ENCODE data around the gene CDK11A. TPM values are rescaled to one million over a fixed set of nuclear protein-coding genes. Genes with fewer than 3 reads are reported as not detected.
"Not testable (repeated sequence)": the region's sequence is repeated elsewhere in the genome, so short reads cannot be mapped to it uniquely, and the experiment has no call there.

CDK11A gene
- total RNA-seq, 2 donors from 2014 or later = 35.8 to 38.9 TPM

- peaks cover 0 to 20% of the 10 kb centered on the region in 2 donors for H3K36me3 ChIP-seq (replicated peaks in 1 of 2; ENCODE audit: insufficient read depth in 1 of 2, low read depth in 2 of 2)
These were observed 30.1 kb upstream of the CDK11A start for GRCh38 chr1:1754051-1754815.

GRCh38 chr1:1753607-1754005, 29.4 kb upstream of the CDK11A start:
- ATAC-seq = no peak
- intact Hi-C loops (cut with DNase I) = no loop called here
- Histone ChIP-seq H3K36me3 (replicated peaks in 1 of 2; ENCODE audit: insufficient read depth in 1 of 2, low read depth in 2 of 2) (peaks cover 0 to 20% of the 10 kb centered on the region in 2 donors), H3K9me3 (no peaks in the 10 kb centered on the region), H3K27ac (no peak overlapping the region), H3K4me3 (no peak overlapping the region), H3K27me3 (no peaks in the 10 kb centered on the region), H3K4me1 (peaks cover 13% of the 10 kb centered on the region)
- TF ChIP-seq POLR2A (IDR thresholded peaks at IDR 0.05) = no peak
- no peak for TF ChIP-seq CTCF (IDR thresholded peaks at IDR 0.05)
- WGBS, 2 donors = 90% methylated on average over 2 to 16 of the region's 16 CpGs
- DNase-seq = no peak

More at GRCh38 chr1:1754051-1754815, 30.1 kb upstream of the CDK11A start:
- Histone ChIP-seq H3K9me3 (no peaks in the 10 kb centered on the region), H3K27me3 (no peaks in the 10 kb centered on the region), H3K4me1 (peaks cover 19% of the 10 kb centered on the region), H3K4me3 (no peak overlapping the region), H3K27ac (no peak overlapping the region)
- DNase-seq (no peak), ATAC-seq (no peak)
- TF ChIP-seq POLR2A (IDR thresholded peaks at IDR 0.05) (no peak), CTCF (IDR thresholded peaks at IDR 0.05) (no peak)
- intact Hi-C loops (cut with DNase I) = no loop called here
- WGBS, 2 donors = 90 to 96% methylated on average over 14 to 44 of the region's 49 CpGs

- H3K36me3 ChIP-seq (replicated peaks in 1 of 2; ENCODE audit: insufficient read depth in 1 of 2, low read depth in 2 of 2) = peaks cover 0 to 20% of the 10 kb centered on the region in 2 donors
- 83 to 93% methylated on average over 9 to 27 of the region's 37 CpGs for WGBS, 2 donors
These were observed 28.8 kb upstream of the CDK11A start for GRCh38 chr1:1752636-1753606.

GRCh38 chr1:1752190-1752589, 28.0 kb upstream of the CDK11A start:
- peaks cover 0 to 20% of the 10 kb centered on the region in 2 donors for H3K36me3 ChIP-seq (replicated peaks in 1 of 2; ENCODE audit: insufficient read depth in 1 of 2, low read depth in 2 of 2)

More at GRCh38 chr1:1752636-1753606, 28.8 kb upstream of the CDK11A start:
- no peak overlapping the region for H3K4me3 ChIP-seq
- no peak overlapping the region for H3K27ac ChIP-seq
- no peak for TF ChIP-seq POLR2A (IDR thresholded peaks at IDR 0.05)
- TF ChIP-seq CTCF (IDR thresholded peaks at IDR 0.05) = no peak
- DNase-seq = no peak
- H3K4me1 ChIP-seq = peaks cover 6% of the 10 kb centered on the region
- ATAC-seq = no peak
- H3K9me3 ChIP-seq = no peaks in the 10 kb centered on the region
- no peaks in the 10 kb centered on the region for H3K27me3 ChIP-seq
- intact Hi-C loops (cut with DNase I) = no loop called here

GRCh38 chr1:1749941-1750340, 25.8 kb upstream of the CDK11A start:
- H3K4me1 ChIP-seq; intact Hi-C loops (cut with DNase I); H3K27ac ChIP-seq; H3K27me3 ChIP-seq; H3K4me3 ChIP-seq; DNase-seq; H3K9me3 ChIP-seq; ATAC-seq: not testable (repeated sequence)
- peaks cover 0 to 11% of the 10 kb centered on the region in 2 donors for H3K36me3 ChIP-seq (replicated peaks in 1 of 2; ENCODE audit: insufficient read depth in 1 of 2, low read depth in 2 of 2)
- WGBS, 2 donors = 84 to 90% methylated on average over 2 to 8 of the region's 9 CpGs

More at GRCh38 chr1:1752190-1752589, 28.0 kb upstream of the CDK11A start:
- intact Hi-C loops (cut with DNase I) = no loop called here
- no peaks in the 10 kb centered on the region for H3K4me1 ChIP-seq
- no peaks in the 10 kb centered on the region for H3K27me3 ChIP-seq
- WGBS, 2 donors = 88 to 89% methylated on average over 11 of the region's 11 CpGs
- H3K9me3 ChIP-seq = no peaks in the 10 kb centered on the region
- no peak overlapping the region for H3K27ac ChIP-seq
- ATAC-seq = no peak
- TF ChIP-seq POLR2A (IDR thresholded peaks at IDR 0.05) = no peak
- no peak for TF ChIP-seq CTCF (IDR thresholded peaks at IDR 0.05)
- DNase-seq = no peak
- no peak overlapping the region for H3K4me3 ChIP-seq

Data from body of pancreas (tissue), 4 donors.